Cardiac muscle cell (in vitro differentiated cells and primary cell): ENCODE results near the gene TRDN. TPM values are rescaled to one million over a fixed set of nuclear protein-coding genes. Genes with fewer than 3 reads are reported as not detected.

Experiments
- DNase-seq, 2 donors: peaks; one replicate each; pipeline versions ENCODE4 v3.0.0 to v3.0.0-alpha.2; 2010 to 2017; ENCODE audit warnings: low read depth in 1 of 2, low spot score in 1 of 2
- H3K27ac ChIP-seq: fragments of 200-600 bp; sonication (generic); 2 replicates; pipeline ENCODE4 v1.5.1; 2016
- H3K27me3 ChIP-seq: fragments of 200-600 bp; sonication (generic); 2 replicates; pipeline ENCODE4 v1.6.0; 2016; ENCODE audit warnings: control low read depth
- H3K36me3 ChIP-seq: fragments of 200-600 bp; sonication (generic); 2 replicates; pipeline ENCODE4 v1.5.1; 2016; ENCODE audit warnings: control low read depth
- H3K4me1 ChIP-seq: fragments of 200-600 bp; sonication (generic); 2 replicates; pipeline ENCODE4 v1.8.1; 2017; ENCODE audit warnings: low read depth, mild to moderate bottlenecking, mixed run types
- H3K4me3 ChIP-seq: fragments of 200-600 bp; sonication (generic); 2 replicates; pipeline ENCODE4 v1.5.1; 2016; ENCODE audit warnings: mild to moderate bottlenecking
- H3K9me3 ChIP-seq: fragments of 200-600 bp; sonication (generic); 2 replicates; pipeline ENCODE4 v1.5.1; 2017; ENCODE audit warnings: low read depth, mild to moderate bottlenecking, control low read depth
- polyA plus RNA-seq: library from polyadenylated mRNA; unstranded; fragments of >200 nt; fragmentation: Nextera tagmentation; extraction: Ambion mirVana; gene quantifications from 2 replicates; pipeline ENCODE4 v1.2.1, GENCODE V29; 2016
- total RNA-seq: library from RNA; depleted of rRNA; stranded (reverse); fragments of >200 nt; gene quantifications from 2 replicates; pipeline ENCODE4 v1.2.3, GENCODE V29; 2016
- TF ChIP-seq, protein P1 (sequence below): IDR thresholded peaks from 2 replicates; pipeline ENCODE4 v1.5.1; 2012; ENCODE audit warnings: low read depth, mild to moderate bottlenecking, low read length

TRDN gene
- total and polyA plus RNA-seq, 2 experiments from 2014 or later = 58.0 to 200 TPM

- no peak overlapping the region for H3K27ac ChIP-seq
- H3K4me1 ChIP-seq = no peaks in the 10 kb centered on the region
- H3K9me3 ChIP-seq = no peaks in the 10 kb centered on the region
- H3K27me3 ChIP-seq = no peaks in the 10 kb centered on the region
- H3K36me3 ChIP-seq = no peaks in the 10 kb centered on the region
- DNase-seq = no peak
- no peak overlapping the region for H3K4me3 ChIP-seq
- TF ChIP-seq, protein P1, sequence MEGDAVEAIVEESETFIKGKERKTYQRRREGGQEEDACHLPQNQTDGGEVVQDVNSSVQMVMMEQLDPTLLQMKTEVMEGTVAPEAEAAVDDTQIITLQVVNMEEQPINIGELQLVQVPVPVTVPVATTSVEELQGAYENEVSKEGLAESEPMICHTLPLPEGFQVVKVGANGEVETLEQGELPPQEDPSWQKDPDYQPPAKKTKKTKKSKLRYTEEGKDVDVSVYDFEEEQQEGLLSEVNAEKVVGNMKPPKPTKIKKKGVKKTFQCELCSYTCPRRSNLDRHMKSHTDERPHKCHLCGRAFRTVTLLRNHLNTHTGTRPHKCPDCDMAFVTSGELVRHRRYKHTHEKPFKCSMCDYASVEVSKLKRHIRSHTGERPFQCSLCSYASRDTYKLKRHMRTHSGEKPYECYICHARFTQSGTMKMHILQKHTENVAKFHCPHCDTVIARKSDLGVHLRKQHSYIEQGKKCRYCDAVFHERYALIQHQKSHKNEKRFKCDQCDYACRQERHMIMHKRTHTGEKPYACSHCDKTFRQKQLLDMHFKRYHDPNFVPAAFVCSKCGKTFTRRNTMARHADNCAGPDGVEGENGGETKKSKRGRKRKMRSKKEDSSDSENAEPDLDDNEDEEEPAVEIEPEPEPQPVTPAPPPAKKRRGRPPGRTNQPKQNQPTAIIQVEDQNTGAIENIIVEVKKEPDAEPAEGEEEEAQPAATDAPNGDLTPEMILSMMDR = no peak
Observed at GRCh38 chr6:123668063-123668462, 31.3 kb upstream of the TRDN start.

- Histone ChIP-seq H3K9me3 (no peaks in the 10 kb centered on the region), H3K27ac (no peak overlapping the region), H3K4me3 (no peak overlapping the region), H3K27me3 (no peaks in the 10 kb centered on the region), H3K36me3 (no peaks in the 10 kb centered on the region), H3K4me1 (no peaks in the 10 kb centered on the region)
- TF ChIP-seq, protein P1 = no peak
- no peak for DNase-seq
Observed at GRCh38 chr6:123663436-123663835, 26.7 kb upstream of the TRDN start.

DNA sequence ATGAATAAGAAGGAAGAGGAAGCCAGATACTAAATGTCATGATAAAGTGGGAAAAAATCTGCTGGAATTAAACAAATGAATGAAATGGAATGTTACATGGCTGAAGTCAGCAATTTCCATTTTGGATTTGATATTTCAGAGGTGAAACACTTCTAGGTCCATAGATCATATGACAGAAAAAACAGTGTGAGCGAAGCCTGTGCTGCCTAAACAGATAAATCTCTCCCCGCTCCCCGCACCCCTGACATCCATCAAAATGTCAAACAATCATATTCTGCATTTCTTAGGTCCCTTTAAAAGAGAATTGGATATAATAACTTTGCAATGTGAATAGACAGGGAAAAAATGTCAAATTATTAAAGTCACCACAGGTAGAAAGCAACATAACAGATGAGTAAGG, 26.0 kb upstream of the TRDN start:
- TF ChIP-seq, protein P1 = no peak
- no peak for DNase-seq
- Histone ChIP-seq H3K4me1 (no peaks in the 10 kb centered on the region), H3K27me3 (no peaks in the 10 kb centered on the region), H3K4me3 (no peak overlapping the region), H3K36me3 (no peaks in the 10 kb centered on the region), H3K27ac (no peak overlapping the region), H3K9me3 (no peaks in the 10 kb centered on the region)

GRCh38 chr6:123661105-123661891, 24.5 kb upstream of the TRDN start:
- no peaks in the 10 kb centered on the region for H3K27me3 ChIP-seq
- no peaks in the 10 kb centered on the region for H3K4me1 ChIP-seq
- TF ChIP-seq, protein P1 = no peak
- no peaks in the 10 kb centered on the region for H3K36me3 ChIP-seq
- no peak overlapping the region for H3K4me3 ChIP-seq
- no peak overlapping the region for H3K27ac ChIP-seq
- no peak for DNase-seq
- no peaks in the 10 kb centered on the region for H3K9me3 ChIP-seq

GRCh38 chr6:123659960-123660748, 23.4 kb upstream of the TRDN start:
- no peaks in the 10 kb centered on the region for H3K27me3 ChIP-seq
- H3K4me1 ChIP-seq = no peaks in the 10 kb centered on the region
- no peaks in the 10 kb centered on the region for H3K9me3 ChIP-seq
- TF ChIP-seq, protein P1 = no peak
- no peak overlapping the region for H3K4me3 ChIP-seq
- H3K36me3 ChIP-seq = no peaks in the 10 kb centered on the region
- no peak for DNase-seq
- H3K27ac ChIP-seq = no peak overlapping the region
